Tibial artery (tissue), 4 donors: ENCODE results near the gene PIBF1.
A peak's percentile ranks its signal among the peaks of the same experiment; 100 is the strongest.

Source experiments
- DNase-seq, 2 donors: peaks; one replicate each; pipeline ENCODE4 v3.0.0-alpha.2; 2019
- H3K27ac ChIP-seq, 2 donors: fragments of 200-600 bp; sonication (generic) in 1 of 2; 1 replicate in 1 of 2; 2 replicates in 1 of 2; pipeline ENCODE4 v1.5.1; 2018 to 2019; ENCODE audit warnings: mild to moderate bottlenecking in 1 of 2
- H3K27me3 ChIP-seq, 2 donors: fragments of 200-600 bp; sonication (generic) in 1 of 2; one replicate each; pipeline versions ENCODE4 v1.5.1 to v1.6.0; 2016 to 2019
- H3K36me3 ChIP-seq, 3 donors: fragments of 200-600 bp; sonication (generic) in 2 of 3; one replicate each; pipeline ENCODE4 v1.5.1; 2016 to 2019; ENCODE audit warnings: mild to moderate bottlenecking in 2 of 3
- H3K4me1 ChIP-seq, 4 donors: fragments of 200-600 bp; sonication (generic) in 2 of 4; 1 replicate in 3 of 4; 2 replicates in 1 of 4; pipeline ENCODE4 v1.5.1; 2016 to 2019
- H3K4me3 ChIP-seq, 2 donors: fragments of 200-600 bp; sonication (generic) in 1 of 2; 1 replicate in 1 of 2; 2 replicates in 1 of 2; pipeline ENCODE4 v1.5.1; 2018 to 2019; ENCODE audit warnings: mild to moderate bottlenecking in 2 of 2
- H3K9me3 ChIP-seq, 3 donors: fragments of 200-600 bp; sonication (generic) in 1 of 3; one replicate each; pipeline ENCODE4 v1.5.1; 2016 to 2019
- CTCF ChIP-seq, 2 experiments: fragments of 200-600 bp in 1 of 2; fragments of 450-650 bp in 1 of 2; IDR thresholded peaks; one replicate each; pipeline ENCODE4 v1.5.1; 2017 to 2019; ENCODE audit warnings: antibody characterized with exemption in 2 of 2, mild to moderate bottlenecking in 1 of 2, moderate library complexity in 1 of 2
- intact Hi-C: fragments of 100-400 bp; cut with DNase I; formaldehyde crosslinking; loops from one replicate; pipeline ENCODE4 v1.15.0; 2023; ENCODE audit warnings: low total_unique reads

Gene PIBF1, protein sequence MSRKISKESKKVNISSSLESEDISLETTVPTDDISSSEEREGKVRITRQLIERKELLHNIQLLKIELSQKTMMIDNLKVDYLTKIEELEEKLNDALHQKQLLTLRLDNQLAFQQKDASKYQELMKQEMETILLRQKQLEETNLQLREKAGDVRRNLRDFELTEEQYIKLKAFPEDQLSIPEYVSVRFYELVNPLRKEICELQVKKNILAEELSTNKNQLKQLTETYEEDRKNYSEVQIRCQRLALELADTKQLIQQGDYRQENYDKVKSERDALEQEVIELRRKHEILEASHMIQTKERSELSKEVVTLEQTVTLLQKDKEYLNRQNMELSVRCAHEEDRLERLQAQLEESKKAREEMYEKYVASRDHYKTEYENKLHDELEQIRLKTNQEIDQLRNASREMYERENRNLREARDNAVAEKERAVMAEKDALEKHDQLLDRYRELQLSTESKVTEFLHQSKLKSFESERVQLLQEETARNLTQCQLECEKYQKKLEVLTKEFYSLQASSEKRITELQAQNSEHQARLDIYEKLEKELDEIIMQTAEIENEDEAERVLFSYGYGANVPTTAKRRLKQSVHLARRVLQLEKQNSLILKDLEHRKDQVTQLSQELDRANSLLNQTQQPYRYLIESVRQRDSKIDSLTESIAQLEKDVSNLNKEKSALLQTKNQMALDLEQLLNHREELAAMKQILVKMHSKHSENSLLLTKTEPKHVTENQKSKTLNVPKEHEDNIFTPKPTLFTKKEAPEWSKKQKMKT

GRCh38 chr13:72781451-72782439, at the start of gene PIBF1, which contains the start of gene DIS3:
Gene PIBF1 (plus strand): TSS chr13:72782133. CDS start chr13:72783470, 1,337 bp downstream.
Gene DIS3 (minus strand): TSS chr13:72781900. CDS start chr13:72781832, 68 bp downstream.
- DNase-seq, result peak; percentile 97 to 98
- Histone ChIP-seq H3K27ac (peak within 1 kb of the TSS; percentile 86 to 92), H3K4me1 (peaks cover 0 to 62% (median 23%) of the 10 kb centered on the region in 4 donors), H3K4me3 (peak within 1 kb of the TSS; percentile 86 to 93), H3K27me3 (no peaks in the 10 kb centered on the region), H3K9me3 (no peaks in the 10 kb centered on the region), H3K36me3 (peaks cover 15 to 23% (median 15%) of the 10 kb centered on the region in 3 donors)
- intact Hi-C loops, result loop anchor here (2.0 kb wide), 1 partner anchor 55 kb away; the partner anchor contains the start of genes BORA and MZT1
- no peak for TF ChIP-seq CTCF (IDR thresholded peaks at IDR 0.05)

- no peak for DNase-seq
- H3K36me3 ChIP-seq, result peaks cover 6 to 8% (median 7%) of the 10 kb centered on the region in 3 donors
- no peaks in the 10 kb centered on the region for H3K4me1 ChIP-seq
- H3K27me3 ChIP-seq, result no peaks in the 10 kb centered on the region
- H3K27ac ChIP-seq, result no peak overlapping the region
- H3K4me3 ChIP-seq, result no peak overlapping the region
- intact Hi-C loops, result no loop called here
- no peak for TF ChIP-seq CTCF (IDR thresholded peaks at IDR 0.05)
- no peaks in the 10 kb centered on the region for H3K9me3 ChIP-seq
Measured at GRCh38 chr13:72737033-72737432, 44.9 kb upstream of the PIBF1 start.

DNA sequence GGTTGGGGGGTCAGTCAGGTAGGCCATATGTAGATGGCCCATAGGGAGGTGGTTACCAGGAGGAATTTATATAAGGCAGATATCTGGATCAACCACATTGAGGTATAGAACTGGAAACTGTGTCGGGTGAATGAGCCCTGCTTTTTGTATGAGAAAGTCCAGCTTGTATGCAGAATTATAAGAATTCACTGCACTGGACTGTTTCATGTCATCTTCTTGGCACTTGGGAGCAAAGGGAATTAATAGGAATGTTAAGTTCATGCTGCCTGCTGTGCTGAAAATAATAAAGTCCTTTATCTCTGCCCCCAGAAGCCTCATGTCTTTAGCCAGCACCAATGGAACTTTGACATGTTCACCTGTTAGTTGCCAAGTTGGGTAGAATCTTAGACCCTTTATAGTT, 41.9 kb upstream of the PIBF1 start:
- intact Hi-C loops, result no loop called here
- no peak for DNase-seq
- H3K27me3 ChIP-seq, result no peaks in the 10 kb centered on the region
- no peak overlapping the region for H3K4me3 ChIP-seq
- no peak for TF ChIP-seq CTCF (IDR thresholded peaks at IDR 0.05)
- peaks cover 3 to 14% (median 12%) of the 10 kb centered on the region in 3 donors for H3K36me3 ChIP-seq
- no peaks in the 10 kb centered on the region for H3K9me3 ChIP-seq
- H3K27ac ChIP-seq, result no peak overlapping the region
- no peaks in the 10 kb centered on the region for H3K4me1 ChIP-seq

DNA sequence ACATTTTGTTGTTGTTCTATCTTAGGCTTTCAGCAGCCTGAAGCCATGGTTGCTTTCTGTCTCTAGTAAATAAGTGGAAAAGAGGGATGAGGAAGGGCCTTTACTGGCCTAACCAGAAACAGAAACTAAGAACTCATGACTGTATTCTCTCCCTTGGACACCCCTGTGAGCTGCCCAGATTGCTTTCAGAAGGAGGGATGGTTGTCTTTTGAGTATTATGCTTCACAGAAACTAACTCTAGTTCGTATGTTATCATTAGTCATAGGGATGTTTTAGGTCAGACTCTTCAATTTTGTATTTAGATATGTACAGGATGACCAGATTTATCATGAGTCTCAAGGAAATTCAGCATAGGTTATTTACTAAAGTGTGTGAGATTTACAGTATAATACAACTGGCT, 36.7 kb upstream of the PIBF1 start:
- Histone ChIP-seq H3K27me3 (no peaks in the 10 kb centered on the region), H3K36me3 (peaks cover 8 to 31% (median 9%) of the 10 kb centered on the region in 3 donors), H3K4me1 (no peaks in the 10 kb centered on the region), H3K27ac (no peak overlapping the region), H3K9me3 (no peaks in the 10 kb centered on the region), H3K4me3 (no peak overlapping the region)
- intact Hi-C loops, result no loop called here
- TF ChIP-seq CTCF (IDR thresholded peaks at IDR 0.05), result no peak
- DNase-seq, result no peak

DNA sequence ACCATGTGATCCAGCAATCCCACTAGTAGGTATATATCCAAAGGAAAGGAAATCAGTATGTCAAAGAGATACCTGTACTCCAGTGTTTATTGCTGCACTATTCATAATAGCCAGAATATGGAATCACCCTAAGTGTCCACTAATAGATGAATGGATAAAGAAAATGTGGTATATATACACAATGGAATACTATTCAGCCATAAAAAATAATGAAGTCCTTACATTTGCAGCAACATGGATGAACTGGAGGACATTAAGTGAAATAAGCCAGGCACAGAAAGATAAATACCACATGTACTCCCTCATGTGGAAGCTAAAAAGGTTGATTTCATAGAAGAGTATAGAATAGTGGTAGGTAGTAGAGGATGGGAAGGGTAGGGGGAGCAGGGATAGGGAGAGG, 30.7 kb upstream of the PIBF1 start:
- Histone ChIP-seq H3K36me3 (peaks cover 20 to 64% (median 35%) of the 10 kb centered on the region in 3 donors), H3K4me3 (no peak overlapping the region), H3K27ac (no peak overlapping the region), H3K9me3 (no peaks in the 10 kb centered on the region), H3K4me1 (no peaks in the 10 kb centered on the region), H3K27me3 (no peaks in the 10 kb centered on the region)
- intact Hi-C loops, result no loop called here
- TF ChIP-seq CTCF (IDR thresholded peaks at IDR 0.05), result no peak
- DNase-seq, result no peak
